Mucosa of descending colon (tissue), 3 donors: ENCODE data around the gene DCHS2. TPM values are rescaled to one million over a fixed set of nuclear protein-coding genes. Genes with fewer than 3 reads are reported as not detected.
"Not testable (repeated sequence)": the region's sequence is repeated elsewhere in the genome, so short reads cannot be mapped to it uniquely, and the experiment has no call there.

ENCODE experiments used
- ATAC-seq: fragments of 200-7000 bp; cut with Tn5 transposase; one replicate; pipeline ENCODE4 v1.9.1; 2020; ENCODE audit warnings: mild to moderate bottlenecking, moderate library complexity
- DNase-seq, 3 donors: peaks; one replicate each; pipeline ENCODE4 v3.0.0-alpha.2; 2020
- H3K36me3 ChIP-seq: fragments of 200-600 bp; one replicate; pipeline ENCODE4 v1.8.0; 2021; ENCODE audit warnings: low read depth, mild to moderate bottlenecking
- H3K4me1 ChIP-seq: fragments of 200-600 bp; one replicate; pipeline ENCODE4 v1.8.0; 2021; ENCODE audit warnings: low read depth, mild to moderate bottlenecking
- H3K4me3 ChIP-seq: fragments of 200-600 bp; one replicate; pipeline ENCODE4 v1.8.0; 2021; ENCODE audit warnings: mild to moderate bottlenecking
- H3K9me3 ChIP-seq: fragments of 200-600 bp; one replicate; pipeline ENCODE4 v1.8.0; 2021; ENCODE audit warnings: mild to moderate bottlenecking
- CTCF ChIP-seq: fragments of 200-600 bp; IDR thresholded peaks from one replicate; pipeline ENCODE4 v1.8.0; 2022; ENCODE audit warnings: antibody characterized with exemption, mild to moderate bottlenecking
- intact Hi-C, 2 donors: fragments of 100-400 bp; cut with DNase I in 1 of 2; cut with micrococcal nuclease in 1 of 2; formaldehyde crosslinking; loops; one replicate each; pipeline versions ENCODE4 v1.11.0 to v1.11.1; 2022; cut with DNase I, micrococcal nuclease
- total RNA-seq, 3 donors: library from RNA; stranded (reverse); fragmentation: NEBNext Ultra II Directional in 2 of 3; extraction: Animal tissue kit (Norgen Biotek cat#: 25700) in 2 of 3; gene quantifications; one replicate each; pipeline versions ENCODE4 v1.2.1 to v1.2.4, GENCODE V29; 2021 to 2023
- donor health status: DM: no; HTN: no; CAD: no; lungs with moderate emphysema.
- donor health status: DM: no; HTN: no; CAD: no.
- donor health status: DM: no; HTN: yes; CAD: no.

The DCHS2 gene
- total RNA-seq, 3 donors from 2014 or later, result 0.58 to 9.6 (median 1.1) TPM

- H3K4me3 ChIP-seq, result no peak overlapping the region
- DNase-seq (no peak), ATAC-seq (no peak)
- intact Hi-C loops, result no loop called here
- H3K36me3 ChIP-seq, result no peaks in the 10 kb centered on the region
- no peaks in the 10 kb centered on the region for H3K9me3 ChIP-seq
- no peaks in the 10 kb centered on the region for H3K4me1 ChIP-seq
- no peak for TF ChIP-seq CTCF
Observed at GRCh38 chr4:154234576-154234975, 257.0 kb downstream of the DCHS2 start.

- H3K36me3 ChIP-seq, result no peaks in the 10 kb centered on the region
- ATAC-seq, result no peak
- intact Hi-C loops, result no loop called here
Observed at GRCh38 chr4:154231806-154232478, 259.7 kb downstream of the DCHS2 start.

DNA sequence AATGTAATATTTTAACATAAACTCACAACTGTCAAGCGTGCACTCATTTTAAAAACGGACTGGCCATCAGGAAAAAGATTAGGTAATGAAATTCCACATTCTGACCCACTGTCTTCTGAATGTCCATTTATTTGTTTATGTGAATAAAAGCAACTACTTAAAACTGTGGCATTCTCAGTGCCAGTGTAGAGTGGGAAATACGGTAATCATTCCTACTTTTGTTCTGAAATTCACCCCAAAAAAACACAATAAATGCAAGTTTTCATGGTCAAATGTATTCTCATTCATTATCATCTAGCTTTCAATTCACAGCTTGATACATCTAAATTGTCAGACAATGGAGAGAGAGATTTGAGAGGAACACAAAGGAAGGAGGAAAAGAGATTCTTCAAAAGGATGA lies 260.9 kb downstream of the DCHS2 start:
- Histone ChIP-seq H3K4me1 (no peaks in the 10 kb centered on the region), H3K36me3 (no peaks in the 10 kb centered on the region), H3K9me3 (no peaks in the 10 kb centered on the region), H3K4me3 (no peak overlapping the region)
- DNase-seq (no peak), ATAC-seq (no peak)
- no peak for TF ChIP-seq CTCF
- intact Hi-C loops, result no loop called here

More at GRCh38 chr4:154231806-154232478, 259.7 kb downstream of the DCHS2 start:
- no peak for DNase-seq
- Histone ChIP-seq H3K4me1 (no peaks in the 10 kb centered on the region), H3K4me3 (no peak overlapping the region), H3K9me3 (no peaks in the 10 kb centered on the region)
- no peak for TF ChIP-seq CTCF

DNA sequence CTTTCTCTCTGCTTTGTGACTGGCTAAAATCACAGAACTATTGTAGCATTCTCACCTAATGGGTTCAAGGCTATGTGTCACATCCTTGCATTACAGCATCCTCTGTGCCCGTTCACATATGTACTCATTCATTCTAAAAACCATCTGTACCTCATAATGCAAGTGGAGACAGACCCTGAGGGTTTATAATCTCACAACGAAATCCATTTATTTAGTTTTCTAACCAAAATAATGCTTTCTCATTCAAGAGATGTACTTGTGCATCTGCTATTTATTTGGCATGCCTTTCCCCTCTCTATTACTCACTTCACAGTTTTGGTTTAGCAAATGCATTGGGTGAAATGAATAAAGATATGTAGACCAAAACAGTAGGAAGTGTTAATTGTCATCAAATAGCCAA lies 261.5 kb downstream of the DCHS2 start:
- no peak for TF ChIP-seq CTCF
- Histone ChIP-seq H3K4me1 (no peaks in the 10 kb centered on the region), H3K36me3 (no peaks in the 10 kb centered on the region), H3K4me3 (no peak overlapping the region), H3K9me3 (no peaks in the 10 kb centered on the region)
- intact Hi-C loops, result no loop called here
- no peak for ATAC-seq
- no peak for DNase-seq

DNA sequence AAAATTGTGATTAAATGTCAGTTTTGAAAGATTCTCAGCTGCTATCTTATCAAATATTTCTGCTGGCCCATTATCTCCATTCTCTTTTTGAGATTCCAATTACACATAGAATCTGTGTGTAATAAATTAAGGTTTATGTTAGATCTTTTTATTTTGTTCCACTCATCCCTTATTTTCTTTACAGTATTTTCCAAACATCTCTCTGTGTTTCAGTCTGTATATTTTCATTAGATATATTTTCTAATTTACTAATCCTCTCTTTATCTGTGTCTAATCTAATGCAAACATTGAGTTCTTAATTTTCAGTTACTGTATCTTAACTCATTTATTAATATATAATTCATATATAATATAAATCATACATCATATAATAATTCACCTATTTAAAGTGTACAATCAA lies 268.7 kb downstream of the DCHS2 start:
- no peak overlapping the region for H3K4me3 ChIP-seq
- DNase-seq (no peak), ATAC-seq (no peak)
- H3K9me3 ChIP-seq, result peaks cover 18% of the 10 kb centered on the region
- H3K36me3 ChIP-seq, result no peaks in the 10 kb centered on the region
- no peaks in the 10 kb centered on the region for H3K4me1 ChIP-seq
- intact Hi-C loops, result no loop called here
- TF ChIP-seq CTCF, result no peak

GRCh38 chr4:154218051-154218450 lies 273.5 kb downstream of the DCHS2 start:
- TF ChIP-seq CTCF, result no peak
- intact Hi-C loops, result no loop called here
- no peaks in the 10 kb centered on the region for H3K36me3 ChIP-seq
- DNase-seq (no peak), ATAC-seq (no peak)
- no peaks in the 10 kb centered on the region for H3K4me1 ChIP-seq
- H3K9me3 ChIP-seq, result peaks cover 12% of the 10 kb centered on the region
- no peak overlapping the region for H3K4me3 ChIP-seq

GRCh38 chr4:154217384-154217783 lies 274.2 kb downstream of the DCHS2 start:
- DNase-seq, H3K9me3 ChIP-seq, H3K36me3 ChIP-seq, H3K4me1 ChIP-seq, ATAC-seq, H3K4me3 ChIP-seq, intact Hi-C loops: not testable (repeated sequence)
